ENCODE measurements around the gene SNCB.

Gene SNCB

GRCh38 chr5:176647843-176648473 is 17.6 kb upstream of the SNCB start:
- WGBS (ENCODE audit: extremely low coverage, insufficient coverage, low lambda C conversion rate): no CpG with 5 or more reads among the region's 20 CpGs
- Histone ChIP-seq H3K18ac (ENCODE audit: low read length) (peak overlapping the region; percentile 87), H3K27me3 (ENCODE audit: insufficient read depth, low read length, poor library complexity) (no peaks in the 10 kb centered on the region), H3K4me2 (ENCODE audit: low read length) (peak overlapping the region; percentile 87), H2BK15ac (replicated peaks; ENCODE audit: low read depth) (no peak overlapping the region), H3K56ac (ENCODE audit: low read length) (peak overlapping the region; percentile 87), H3K23ac (ENCODE audit: low read length) (no peak overlapping the region), H3K79me1 (ENCODE audit: low read length) (peaks cover 11% of the 10 kb centered on the region), H4K5ac (ENCODE audit: low read length) (no peak overlapping the region), H3K9ac (ENCODE audit: low read length) (peak overlapping the region; percentile 86), H3K27ac (ENCODE audit: low read depth, low read length) (no peak overlapping the region), H3K4ac (ENCODE audit: low read depth, low read length) (peak overlapping the region; percentile 81), H2BK5ac (ENCODE audit: low read length) (no peak overlapping the region), H2AK5ac (ENCODE audit: low read length) (no peak overlapping the region), H3K79me2 (ENCODE audit: control insufficient read depth, insufficient read depth, low read length) (peaks cover 3% of the 10 kb centered on the region), H3K4me3 (ENCODE audit: low read length) (peak overlapping the region; percentile 76), H3K4me1 (ENCODE audit: control insufficient read depth, low read depth, low read length) (peaks cover 2% of the 10 kb centered on the region), H2BK120ac (ENCODE audit: low read depth, low read length) (no peak overlapping the region), H3K36me3 (ENCODE audit: control insufficient read depth, insufficient read depth, low read length) (no peaks in the 10 kb centered on the region), H4K8ac (ENCODE audit: low read depth, low read length) (no peak overlapping the region)
- DNase-seq: peak; percentile 33

- Histone ChIP-seq H3K18ac (ENCODE audit: low read length) (peak within 1 kb of the TSS; percentile 87), H3K4me2 (ENCODE audit: low read length) (peak within 1 kb of the TSS; percentile 87), H3K79me1 (ENCODE audit: low read length) (peaks cover 11% of the 10 kb centered on the region), H4K8ac (ENCODE audit: low read depth, low read length) (peak within 1 kb of the TSS; percentile 7), H3K36me3 (ENCODE audit: control insufficient read depth, insufficient read depth, low read length) (no peaks in the 10 kb centered on the region), H3K4me3 (ENCODE audit: low read length) (peak within 1 kb of the TSS; percentile 76), H4K5ac (ENCODE audit: low read length) (peak within 1 kb of the TSS; percentile 85), H3K9ac (ENCODE audit: low read length) (peak within 1 kb of the TSS; percentile 86), H3K4ac (ENCODE audit: low read depth, low read length) (peak within 1 kb of the TSS; percentile 81), H3K27ac (ENCODE audit: low read depth, low read length) (no peak within 1 kb of the TSS), H3K27me3 (ENCODE audit: insufficient read depth, low read length, poor library complexity) (no peaks in the 10 kb centered on the region), H3K56ac (ENCODE audit: low read length) (peak within 1 kb of the TSS; percentile 87), H2AK5ac (ENCODE audit: low read length) (peak within 1 kb of the TSS; percentile 85), H2BK15ac (replicated peaks; ENCODE audit: low read depth) (no peak within 1 kb of the TSS), H2BK120ac (ENCODE audit: low read depth, low read length) (no peak within 1 kb of the TSS), H3K79me2 (ENCODE audit: control insufficient read depth, insufficient read depth, low read length) (peaks cover 3% of the 10 kb centered on the region), H3K23ac (ENCODE audit: low read length) (peak within 1 kb of the TSS; percentile 66), H2BK5ac (ENCODE audit: low read length) (no peak within 1 kb of the TSS), H3K4me1 (ENCODE audit: control insufficient read depth, low read depth, low read length) (peaks cover 4% of the 10 kb centered on the region)
- peak; percentile 99 for DNase-seq
- WGBS (ENCODE audit: extremely low coverage, insufficient coverage, low lambda C conversion rate): no CpG with 5 or more reads among the region's 63 CpGs
Observed at GRCh38 chr5:176647030-176647842, 16.9 kb upstream of the SNCB start, which contains the start of gene TSPAN17. Gene TSPAN17 (plus strand): TSS chr5:176647484. CDS start chr5:176647616, 132 bp downstream.

- Histone ChIP-seq H3K27me3 (ENCODE audit: insufficient read depth, low read length, poor library complexity) (no peaks in the 10 kb centered on the region), H3K18ac (ENCODE audit: low read length) (peak overlapping the region; percentile 17), H4K8ac (ENCODE audit: low read depth, low read length) (no peak overlapping the region), H3K27ac (ENCODE audit: low read depth, low read length) (no peak overlapping the region), H3K23ac (ENCODE audit: low read length) (no peak overlapping the region), H3K56ac (ENCODE audit: low read length) (peak overlapping the region; percentile 73), H3K4me1 (ENCODE audit: control insufficient read depth, low read depth, low read length) (peaks cover 4% of the 10 kb centered on the region), H4K5ac (ENCODE audit: low read length) (peak overlapping the region; percentile 85), H3K4me2 (ENCODE audit: low read length) (peak overlapping the region; percentile 20), H3K79me1 (ENCODE audit: low read length) (peaks cover 11% of the 10 kb centered on the region), H2BK5ac (ENCODE audit: low read length) (no peak overlapping the region), H3K79me2 (ENCODE audit: control insufficient read depth, insufficient read depth, low read length) (peaks cover 3% of the 10 kb centered on the region), H2BK120ac (ENCODE audit: low read depth, low read length) (no peak overlapping the region), H2BK15ac (replicated peaks; ENCODE audit: low read depth) (no peak overlapping the region), H2AK5ac (ENCODE audit: low read length) (no peak overlapping the region), H3K9ac (ENCODE audit: low read length) (peak overlapping the region; percentile 55), H3K4ac (ENCODE audit: low read depth, low read length) (peak overlapping the region; percentile 46), H3K36me3 (ENCODE audit: control insufficient read depth, insufficient read depth, low read length) (no peaks in the 10 kb centered on the region), H3K4me3 (ENCODE audit: low read length) (no peak overlapping the region)
- WGBS (ENCODE audit: extremely low coverage, insufficient coverage, low lambda C conversion rate): no CpG with 5 or more reads among the region's 11 CpGs
- DNase-seq: no peak
Observed at GRCh38 chr5:176646707-176647029, 16.3 kb upstream of the SNCB start.

- Histone ChIP-seq H2BK120ac (ENCODE audit: low read depth, low read length) (no peak overlapping the region), H3K23ac (ENCODE audit: low read length) (no peak overlapping the region), H3K18ac (ENCODE audit: low read length) (no peak overlapping the region), H3K56ac (ENCODE audit: low read length) (peak overlapping the region; percentile 73), H3K4ac (ENCODE audit: low read depth, low read length) (no peak overlapping the region), H4K8ac (ENCODE audit: low read depth, low read length) (no peak overlapping the region), H3K79me2 (ENCODE audit: control insufficient read depth, insufficient read depth, low read length) (peaks cover 3% of the 10 kb centered on the region), H3K4me1 (ENCODE audit: control insufficient read depth, low read depth, low read length) (peaks cover 4% of the 10 kb centered on the region), H3K79me1 (ENCODE audit: low read length) (peaks cover 11% of the 10 kb centered on the region), H3K4me3 (ENCODE audit: low read length) (no peak overlapping the region), H3K9ac (ENCODE audit: low read length) (no peak overlapping the region), H3K27me3 (ENCODE audit: insufficient read depth, low read length, poor library complexity) (no peaks in the 10 kb centered on the region), H2BK15ac (replicated peaks; ENCODE audit: low read depth) (no peak overlapping the region), H3K4me2 (ENCODE audit: low read length) (no peak overlapping the region), H4K5ac (ENCODE audit: low read length) (no peak overlapping the region), H2BK5ac (ENCODE audit: low read length) (no peak overlapping the region), H3K36me3 (ENCODE audit: control insufficient read depth, insufficient read depth, low read length) (no peaks in the 10 kb centered on the region), H2AK5ac (ENCODE audit: low read length) (peak overlapping the region; percentile 85), H3K27ac (ENCODE audit: low read depth, low read length) (no peak overlapping the region)
- no CpG with 5 or more reads among the region's 7 CpGs for WGBS (ENCODE audit: extremely low coverage, insufficient coverage, low lambda C conversion rate)
- no peak for DNase-seq
Observed at GRCh38 chr5:176646049-176646706, 15.8 kb upstream of the SNCB start.

- Histone ChIP-seq H3K56ac (ENCODE audit: low read length) (no peak overlapping the region), H3K23ac (ENCODE audit: low read length) (no peak overlapping the region), H3K9ac (ENCODE audit: low read length) (no peak overlapping the region), H3K4me2 (ENCODE audit: low read length) (no peak overlapping the region), H3K79me1 (ENCODE audit: low read length) (peaks cover 8% of the 10 kb centered on the region), H2AK5ac (ENCODE audit: low read length) (no peak overlapping the region), H2BK15ac (replicated peaks; ENCODE audit: low read depth) (no peak overlapping the region), H3K18ac (ENCODE audit: low read length) (no peak overlapping the region), H2BK5ac (ENCODE audit: low read length) (no peak overlapping the region), H3K27ac (ENCODE audit: low read depth, low read length) (no peak overlapping the region), H3K4me1 (ENCODE audit: control insufficient read depth, low read depth, low read length) (peaks cover 4% of the 10 kb centered on the region), H4K8ac (ENCODE audit: low read depth, low read length) (no peak overlapping the region), H3K36me3 (ENCODE audit: control insufficient read depth, insufficient read depth, low read length) (no peaks in the 10 kb centered on the region), H3K4me3 (ENCODE audit: low read length) (no peak overlapping the region), H2BK120ac (ENCODE audit: low read depth, low read length) (no peak overlapping the region), H4K5ac (ENCODE audit: low read length) (no peak overlapping the region), H3K4ac (ENCODE audit: low read depth, low read length) (no peak overlapping the region), H3K79me2 (ENCODE audit: control insufficient read depth, insufficient read depth, low read length) (no peaks in the 10 kb centered on the region), H3K27me3 (ENCODE audit: insufficient read depth, low read length, poor library complexity) (no peaks in the 10 kb centered on the region)
- no peak for DNase-seq
- WGBS (ENCODE audit: extremely low coverage, insufficient coverage, low lambda C conversion rate): no CpG with 5 or more reads among the region's 22 CpGs
Observed at GRCh38 chr5:176644878-176645670, 14.7 kb upstream of the SNCB start.

All from mesendoderm (in vitro differentiated cells).